ENCODE data around the gene ABHD6.

DNA sequence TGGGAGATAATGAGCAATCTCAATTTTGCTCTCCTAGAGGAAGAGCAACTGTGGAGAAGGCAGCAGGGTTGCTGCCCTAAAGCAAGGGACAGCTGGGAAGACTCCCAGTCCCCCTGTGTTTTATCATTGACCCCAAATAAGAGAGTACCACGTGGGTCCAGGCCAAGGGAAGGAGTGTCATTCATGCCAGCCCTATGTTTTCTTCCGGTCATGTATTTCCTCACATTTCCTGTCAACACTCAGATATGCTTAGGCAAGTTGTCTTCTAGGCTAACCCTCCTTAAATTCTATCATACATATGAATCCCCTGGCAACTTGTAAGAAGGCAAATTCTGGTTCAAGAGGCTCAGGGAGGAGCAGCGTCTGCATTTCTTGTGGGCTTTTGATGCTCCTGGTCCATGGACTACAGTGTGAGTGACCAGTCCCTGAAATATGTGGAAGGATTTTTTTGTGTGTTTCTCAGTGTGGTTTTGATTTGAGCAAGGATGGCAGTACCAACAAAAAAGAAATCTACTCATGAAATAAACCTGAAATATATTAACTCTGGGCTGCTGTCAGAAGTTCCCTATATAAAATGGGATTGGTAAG is 36.5 kb downstream of the ABHD6 start:
- no peak for TF ChIP-seq CTCF (IDR thresholded peaks at IDR 0.05)
- TF ChIP-seq EP300 (IDR thresholded peaks at IDR 0.05), result no peak
- no peak for TF ChIP-seq POLR2AphosphoS5 (IDR thresholded peaks at IDR 0.05)
